B cell (primary cell): ENCODE results near the gene CD164. TPM values are rescaled to one million over a fixed set of nuclear protein-coding genes. Genes with fewer than 3 reads are reported as not detected.
A peak's percentile ranks its signal among the peaks of the same experiment; 100 is the strongest.

Experiments used
- ATAC-seq: fragments of 200-7000 bp; cut with Tn5 transposase; one replicate; pipeline ENCODE4 v1.10.0; 2021; ENCODE audit warnings: low read depth, mild to moderate bottlenecking, moderate number of reproducible peaks, moderate library complexity
- CTCF ChIA-PET: fragments of 350-600 bp; sonication (Branson Sonifier 250); formaldehyde crosslinking; loops from one replicate; lab custom pipeline; 2021; ENCODE audit warnings: antibody characterized with exemption, inconsistent platforms; lab: Charles Lee
- POLR2A ChIA-PET: fragments of 350-600 bp; sonication (Branson Sonifier 250); formaldehyde crosslinking; loops from one replicate; lab custom pipeline; 2021; ENCODE audit warnings: antibody characterized with exemption; lab: Charles Lee
- DNase-seq: peaks from one replicate; pipeline ENCODE4 v3.0.0; 2013
- H2AFZ ChIP-seq: 2 replicates; pipeline ENCODE4 v1.6.1; 2012; ENCODE audit warnings: mild to moderate bottlenecking, low read depth, low read length; ENCODE audit not compliant: insufficient read depth, poor library complexity, severe bottlenecking
- H3K27ac ChIP-seq, 2 donors: 1 replicate in 1 of 2; 2 replicates in 1 of 2; pipeline ENCODE4 v1.5.1; 2012 to 2013; ENCODE audit warnings: low read length in 2 of 2, mild to moderate bottlenecking in 2 of 2, moderate library complexity in 1 of 2
- H3K27me3 ChIP-seq, 4 experiments: fragments of 200-600 bp in 1 of 4; sonication (generic) in 1 of 4; replicated peaks in 1 of 4; 1 replicate in 2 of 4; 2 replicates in 2 of 4; pipeline versions ENCODE4 v1.6.1 to v1.7.0; 2013 to 2016; ENCODE audit warnings: low read length in 3 of 4, mild to moderate bottlenecking in 2 of 4, mixed read lengths in 1 of 4, moderate library complexity in 1 of 4; ENCODE audit not compliant: insufficient read depth in 4 of 4, control insufficient read depth in 3 of 4; ENCODE audit errors: control extremely low read depth in 1 of 4
- H3K36me3 ChIP-seq, 2 experiments: replicated peaks in 1 of 2; 1 replicate in 1 of 2; 2 replicates in 1 of 2; pipeline versions ENCODE4 v1.6.1 to v1.7.1; 2013; ENCODE audit warnings: low read length in 1 of 2; ENCODE audit not compliant: insufficient read depth in 2 of 2, control insufficient read depth in 1 of 2; ENCODE audit errors: control extremely low read depth in 1 of 2, extremely low read depth in 1 of 2
- H3K4me1 ChIP-seq, 2 donors: fragments of 200-600 bp in 1 of 2; sonication (generic) in 1 of 2; 1 replicate in 1 of 2; 2 replicates in 1 of 2; pipeline versions ENCODE4 v1.5.1 to v1.6.1; 2013 to 2017; ENCODE audit warnings: low read length in 2 of 2; ENCODE audit not compliant: control insufficient read depth in 2 of 2, insufficient read depth in 2 of 2
- H3K4me2 ChIP-seq: replicated peaks from 2 replicates; pipeline ENCODE3; 2012; ENCODE audit warnings: mild to moderate bottlenecking, low read depth, low read length; ENCODE audit not compliant: poor library complexity, severe bottlenecking
- H3K4me3 ChIP-seq, 5 experiments: fragments of 200-600 bp in 1 of 5; sonication (generic) in 1 of 5; 1 replicate in 3 of 5; 2 replicates in 2 of 5; pipeline versions ENCODE4 v1.5.1 to v1.7.0; 2011 to 2016; ENCODE audit warnings: low read length in 4 of 5, mild to moderate bottlenecking in 4 of 5, low read depth in 2 of 5, control low read depth in 1 of 5, moderate library complexity in 1 of 5; ENCODE audit not compliant: insufficient read depth in 1 of 5; ENCODE audit errors: control extremely low read depth in 1 of 5, extremely low read depth in 1 of 5
- H3K79me2 ChIP-seq: fragments of 200-600 bp; sonication (generic); one replicate; pipeline ENCODE4 v1.6.0; 2016; ENCODE audit warnings: low read length; ENCODE audit not compliant: control insufficient read depth, insufficient read depth
- H3K9ac ChIP-seq: fragments of 200-600 bp; sonication (generic); 2 replicates; pipeline ENCODE4 v1.6.1; 2017; ENCODE audit warnings: mild to moderate bottlenecking, low read length, moderate library complexity
- H3K9me3 ChIP-seq, 3 donors: one replicate each; pipeline versions ENCODE4 v1.6.1 to v1.7.1; 2013; ENCODE audit warnings: low read length in 2 of 3; ENCODE audit not compliant: control insufficient read depth in 2 of 3, insufficient read depth in 1 of 3; ENCODE audit errors: control extremely low read depth in 1 of 3
- H4K20me1 ChIP-seq: 2 replicates; pipeline ENCODE4 v1.6.0; 2012; ENCODE audit warnings: mild to moderate bottlenecking, low read length; ENCODE audit not compliant: insufficient read depth, control insufficient read depth, poor library complexity, severe bottlenecking
- H3K27ac Mint-ChIP-seq: one replicate; pipeline ENCODE4 v1.8.0; 2021; ENCODE audit warnings: mixed read lengths
- H3K27me3 Mint-ChIP-seq: one replicate; pipeline ENCODE4 v1.8.0; 2021; ENCODE audit warnings: mixed read lengths
- H3K4me1 Mint-ChIP-seq: one replicate; pipeline ENCODE4 v1.8.0; 2021; ENCODE audit warnings: mixed read lengths
- H3K4me3 Mint-ChIP-seq: one replicate; pipeline ENCODE4 v1.8.0; 2021; ENCODE audit warnings: mixed read lengths
- H3K9me3 Mint-ChIP-seq: one replicate; pipeline ENCODE4 v1.8.0; 2022; ENCODE audit warnings: mixed read lengths; ENCODE audit not compliant: insufficient read depth
- CTCF ChIP-seq: fragments of 200-600 bp; IDR thresholded peaks from one replicate; pipeline ENCODE4 v1.8.0; 2022; ENCODE audit warnings: antibody characterized with exemption, mild to moderate bottlenecking
- EZH2 ChIP-seq: IDR thresholded peaks from 2 replicates; pipeline ENCODE4 v1.6.1; 2012; ENCODE audit warnings: borderline replicate concordance, low read depth, mild to moderate bottlenecking, moderate library complexity, low read length; ENCODE audit not compliant: insufficient read depth, poor library complexity, severe bottlenecking
- WGBS: methylation state at CpG from one replicate; pipeline ENCODE4 v1.1.5; 2013; ENCODE audit warnings: missing lambda C conversion rate; ENCODE audit not compliant: insufficient coverage; 5-methylcytosine and 5-hydroxymethylcytosine counted together
- intact Hi-C: fragments of 100-400 bp; cut with micrococcal nuclease; formaldehyde crosslinking; loops from one replicate; pipeline ENCODE4 v1.10.0; 2022
- polyA plus RNA-seq: library from polyadenylated mRNA; depleted of rRNA; stranded (reverse); fragments of >200 nt; gene quantifications from 2 replicates; pipeline ENCODE4 v1.2.3, GENCODE V29; 2012
- total RNA-seq, 2 donors: library from RNA; stranded (reverse); fragments of 120-200 nt in 1 of 2; gene quantifications; 1 replicate in 1 of 2; 2 replicates in 1 of 2; pipeline versions ENCODE4 v1.2.3 to v1.2.4, GENCODE V29; 2013 to 2022

The CD164 gene
- total and polyA plus RNA-seq, 2 donors (not counting 1 experiment from before 2014, with no cell fraction given): 63.4 to 184 TPM

- Mint-ChIP-seq H3K4me1 (peaks cover 49% of the 10 kb centered on the region), H3K27ac (peak overlapping the region; percentile 72)
Observed at GRCh38 chr6:109373762-109374161, 8.5 kb downstream of the CD164 start.

More at GRCh38 chr6:109373762-109374161, 8.5 kb downstream of the CD164 start:
- Histone ChIP-seq H3K4me1 (peaks cover 26 to 27% of the 10 kb centered on the region in 2 donors), H3K4me3 (no peak overlapping the region), H3K9me3 (no peaks in the 10 kb centered on the region), H2AFZ (no peak overlapping the region), H3K36me3 (peaks cover 19 to 91% of the 10 kb centered on the region in 2 experiments), H3K9ac (no peak overlapping the region), H3K27me3 (no peaks in the 10 kb centered on the region), H4K20me1 (peaks cover 77% of the 10 kb centered on the region), H3K27ac (peak overlapping the region; percentile 37 to 56), H3K79me2 (peaks cover 83% of the 10 kb centered on the region), H3K4me2 (no peak overlapping the region)
- WGBS: 56% methylated on average over 3 of the region's 4 CpGs
- ChIA-PET POLR2A (interaction anchor here (1.4 kb wide), 1 partner anchor 9 kb away, joined by 5 read pairs; the partner anchor contains the start of gene CD164), CTCF (interaction anchor here (3.1 kb wide), 1 partner anchor 10 kb away, joined by 17 read pairs; the partner anchor contains the start of gene CD164)
- H3K4me3 Mint-ChIP-seq: peak overlapping the region; percentile 41
- DNase-seq (peak; percentile 38), ATAC-seq (peak; percentile 74)
- H3K27me3 Mint-ChIP-seq: no peaks in the 10 kb centered on the region
- intact Hi-C loops: no loop called here
- TF ChIP-seq CTCF (no peak), EZH2 (no peak)
- no peaks in the 10 kb centered on the region for H3K9me3 Mint-ChIP-seq
